CD1c-positive myeloid dendritic cell (primary cell): ENCODE measurements around the gene FGF3.
A peak's percentile ranks its signal among the peaks of the same experiment; 100 is the strongest.

ENCODE experiments used
- DNase-seq: peaks from one replicate; pipeline ENCODE4 v3.0.0-alpha.2; 2016; ENCODE audit errors: extremely low spot score

The FGF3 gene

DNA sequence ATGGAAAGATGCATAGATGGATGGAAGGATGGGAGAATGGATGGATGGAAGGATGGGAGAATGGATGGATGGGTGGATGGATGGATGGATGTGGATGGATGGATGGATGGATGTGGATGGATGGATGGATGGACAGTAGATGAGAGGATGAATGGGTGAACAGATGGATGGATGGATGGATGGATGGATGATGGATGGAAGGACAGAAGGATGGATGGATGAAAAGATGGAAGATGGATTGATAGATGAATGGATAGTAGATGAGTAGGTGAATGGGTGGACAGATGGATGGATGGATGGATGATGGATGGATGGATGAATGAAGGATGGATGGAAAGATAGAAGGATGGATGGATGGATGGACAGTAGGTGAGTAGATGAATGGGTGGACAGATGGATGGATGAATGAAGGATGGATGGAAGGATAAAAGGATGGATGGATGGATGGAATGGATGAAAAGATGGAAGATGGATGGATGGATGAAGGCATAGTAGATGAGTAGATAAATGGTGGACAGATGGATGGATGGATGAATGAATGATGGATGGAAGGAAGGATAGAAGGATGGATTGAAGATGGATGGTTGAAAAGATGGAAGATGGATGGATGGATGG lies 15.5 kb downstream of the FGF3 start:
- DNase-seq = no peak

GRCh38 chr11:69803022-69803421 lies 16.2 kb downstream of the FGF3 start:
- DNase-seq = no peak

DNA sequence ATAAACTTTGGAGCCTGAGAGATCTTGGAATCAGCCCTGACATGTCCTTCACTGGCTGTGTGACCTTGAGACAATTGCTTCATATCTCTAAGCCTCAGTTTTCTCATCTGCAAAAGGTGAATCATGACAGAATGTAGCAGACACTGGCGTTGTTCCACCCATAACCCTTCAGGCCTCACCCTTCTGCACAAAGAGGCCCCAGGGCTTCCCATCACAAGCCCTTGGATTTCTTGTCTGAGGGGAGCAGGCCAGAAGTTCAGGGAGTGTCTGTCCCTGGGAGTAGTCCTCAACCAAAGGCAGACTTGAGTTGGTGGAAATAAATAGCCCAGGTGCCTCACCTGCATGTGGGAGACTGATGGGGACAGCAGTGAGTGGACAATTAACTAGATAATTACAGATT lies 16.6 kb downstream of the FGF3 start:
- DNase-seq = no peak

GRCh38 chr11:69801513-69802335 lies 17.5 kb downstream of the FGF3 start:
- no peak for DNase-seq

DNA sequence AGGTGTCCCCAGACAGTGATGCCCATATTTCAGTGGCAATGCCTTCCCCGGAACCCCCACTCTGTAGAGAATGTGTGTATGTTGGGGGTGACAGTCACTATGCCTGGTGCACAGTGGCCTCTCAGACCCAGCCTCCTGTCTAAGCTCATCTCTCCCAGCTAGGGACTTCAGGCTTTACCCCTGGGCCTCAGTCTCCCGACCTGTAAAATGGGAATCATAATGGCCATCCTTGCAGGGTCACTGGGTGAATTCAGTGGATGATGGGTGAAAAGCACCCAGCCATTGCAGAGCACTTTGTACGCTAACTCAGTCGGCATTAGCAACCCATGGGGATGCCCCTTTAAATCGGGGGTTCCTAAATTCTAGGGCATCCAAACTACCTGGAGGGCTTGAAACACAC lies 18.9 kb downstream of the FGF3 start:
- DNase-seq = no peak

DNA sequence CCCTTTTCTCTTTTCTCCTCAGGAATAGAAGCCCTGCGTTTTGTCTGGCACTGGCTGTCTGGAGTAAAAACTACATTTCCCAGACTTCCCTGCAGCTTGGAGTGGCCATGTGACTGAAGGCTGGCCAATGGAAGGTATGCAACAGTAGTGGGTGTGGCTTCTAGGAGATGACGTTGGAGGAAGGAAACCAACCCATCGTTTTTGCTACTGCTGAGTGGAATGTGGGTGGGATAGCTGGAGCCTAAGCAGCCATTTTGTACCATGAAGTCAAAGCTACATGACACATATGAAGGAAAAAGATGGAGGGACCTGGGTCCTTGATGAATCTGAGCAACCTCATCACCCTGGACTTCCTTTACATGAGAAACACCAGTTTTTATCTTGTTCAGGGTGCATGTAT lies 19.6 kb downstream of the FGF3 start:
- peak; percentile 1 for DNase-seq

- no peak for DNase-seq
These were observed 20.1 kb downstream of the FGF3 start for GRCh38 chr11:69799097-69799496.

DNA sequence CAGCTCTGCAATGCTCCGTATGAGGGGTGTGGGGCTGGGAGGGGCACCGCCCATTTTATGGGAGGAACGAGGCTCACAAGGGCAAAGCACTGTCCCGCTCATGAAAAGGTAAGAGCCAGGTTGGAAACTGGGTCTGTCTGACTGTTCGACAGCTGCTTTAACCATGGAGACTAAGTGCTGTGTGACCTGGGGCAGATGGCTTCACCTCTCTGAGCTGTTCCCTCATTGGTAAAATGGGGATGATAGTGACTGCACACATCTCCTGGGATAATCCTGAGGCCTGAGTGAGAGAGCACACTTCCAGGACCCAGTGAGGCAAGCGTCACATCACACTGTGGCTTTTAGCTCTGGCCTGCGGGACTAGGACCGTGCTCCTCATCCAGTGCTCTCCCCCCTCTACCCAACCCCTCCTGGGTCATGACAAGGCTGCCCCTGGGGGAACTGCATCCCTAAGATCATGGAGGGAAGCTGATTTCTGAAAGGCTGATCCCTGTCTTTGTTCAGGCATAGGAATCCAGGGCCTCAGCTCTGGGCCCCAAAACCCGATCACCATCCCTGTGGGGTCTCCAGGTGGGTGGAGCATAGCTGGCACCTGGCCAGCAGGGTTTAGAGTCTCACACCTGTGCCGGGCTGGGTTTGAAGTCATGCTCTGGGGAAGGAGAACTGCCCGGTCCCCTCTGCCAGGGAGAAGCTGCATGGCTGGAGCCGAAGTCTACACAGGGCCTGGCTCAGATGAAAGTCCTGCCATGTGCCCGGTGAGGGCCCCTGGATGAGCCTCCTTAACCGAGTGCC lies 21.3 kb downstream of the FGF3 start:
- no peak for DNase-seq

- no peak for DNase-seq
These were observed 22.1 kb downstream of the FGF3 start for GRCh38 chr11:69797156-69797555.

GRCh38 chr11:69796063-69796462 lies 23.2 kb downstream of the FGF3 start:
- no peak for DNase-seq

DNA sequence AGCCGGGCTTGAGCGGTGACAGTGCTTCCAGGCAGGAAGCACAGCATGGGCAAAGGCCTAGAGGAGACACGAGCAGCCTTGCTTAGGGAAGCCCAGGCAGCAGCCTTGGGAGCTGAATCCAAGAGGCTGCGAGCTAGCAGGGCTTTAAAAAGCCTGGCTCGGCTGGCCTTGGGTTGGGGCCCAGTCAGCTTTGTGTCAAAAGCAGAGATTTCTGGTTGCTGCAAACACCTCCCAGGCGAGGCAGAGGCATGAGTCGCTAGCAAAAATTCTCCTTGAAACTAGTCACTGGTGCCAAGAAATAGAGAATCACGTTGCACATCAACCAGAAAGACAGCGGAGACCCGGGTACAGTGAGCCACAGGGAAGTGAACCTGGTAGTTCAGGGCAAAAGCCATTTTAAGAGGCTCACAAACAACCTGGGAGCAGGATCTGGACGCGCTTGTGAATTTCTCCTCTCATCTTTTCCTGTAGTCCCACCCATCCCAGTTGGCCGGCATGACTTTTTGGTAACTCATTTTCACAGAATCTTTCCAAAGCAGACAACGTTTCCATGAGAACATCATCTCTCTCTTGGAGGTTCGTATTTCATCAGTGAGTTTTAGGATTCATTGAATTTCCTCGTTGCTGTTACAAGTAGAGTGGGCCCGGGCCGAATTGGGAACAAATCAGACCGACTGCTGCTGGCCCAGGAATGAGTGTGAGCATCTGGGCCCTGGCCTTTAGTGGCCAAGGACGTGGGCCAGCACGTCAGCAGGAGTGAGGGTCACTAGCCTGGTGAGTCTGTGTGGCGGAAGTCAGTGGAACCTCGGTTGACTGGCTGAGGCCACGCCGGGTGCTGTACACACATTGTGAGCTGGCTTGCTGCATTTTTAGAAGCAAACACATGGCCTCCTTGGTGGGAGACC lies 27.7 kb downstream of the FGF3 start:
- no peak for DNase-seq

DNA sequence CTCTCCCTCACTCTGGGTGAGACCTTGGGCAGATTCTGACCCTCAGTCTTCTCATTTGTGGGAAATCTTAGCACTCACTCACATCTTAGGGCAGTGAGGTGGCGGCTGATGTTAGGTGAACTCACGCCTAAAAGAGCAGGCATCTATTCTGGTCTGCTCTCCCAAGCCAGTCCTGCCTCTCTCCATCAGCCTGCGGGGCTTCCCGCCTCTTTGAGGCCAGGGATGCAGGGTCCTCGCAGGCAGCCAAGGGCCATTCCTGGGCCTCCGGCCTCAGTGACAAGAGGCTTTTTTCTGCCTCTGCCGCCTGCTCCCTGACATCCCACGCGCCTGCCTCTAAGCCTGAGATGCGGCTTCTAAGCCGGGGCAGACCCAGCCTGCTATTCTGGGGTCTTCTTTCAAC lies 30.3 kb downstream of the FGF3 start:
- DNase-seq = no peak

GRCh38 chr11:69787906-69788305 lies 31.3 kb downstream of the FGF3 start:
- DNase-seq = no peak

GRCh38 chr11:69787457-69787856 lies 31.8 kb downstream of the FGF3 start:
- DNase-seq = no peak

- DNase-seq = no peak
These were observed 38.0 kb downstream of the FGF3 start for GRCh38 chr11:69781241-69781640.

DNA sequence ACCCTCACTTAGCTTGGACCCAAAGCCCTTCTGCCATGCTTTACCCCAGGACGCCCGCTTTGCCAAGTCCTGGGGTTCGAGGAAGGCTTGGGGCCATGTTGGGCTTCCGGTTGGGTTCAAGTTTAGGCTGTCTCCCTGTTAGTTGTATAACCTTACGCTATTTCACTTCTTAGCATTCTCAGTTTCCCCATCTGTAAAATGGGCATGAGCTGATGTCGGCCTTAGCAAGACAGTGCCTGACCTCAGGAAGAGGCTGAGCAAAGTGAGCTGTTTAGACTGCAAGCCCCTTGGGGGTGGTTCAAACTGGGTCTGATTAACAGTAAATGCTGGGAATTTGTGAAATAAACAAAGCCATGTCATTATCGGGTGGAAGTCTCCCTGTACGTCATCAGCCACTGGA lies 40.8 kb downstream of the FGF3 start:
- no peak for DNase-seq

DNA sequence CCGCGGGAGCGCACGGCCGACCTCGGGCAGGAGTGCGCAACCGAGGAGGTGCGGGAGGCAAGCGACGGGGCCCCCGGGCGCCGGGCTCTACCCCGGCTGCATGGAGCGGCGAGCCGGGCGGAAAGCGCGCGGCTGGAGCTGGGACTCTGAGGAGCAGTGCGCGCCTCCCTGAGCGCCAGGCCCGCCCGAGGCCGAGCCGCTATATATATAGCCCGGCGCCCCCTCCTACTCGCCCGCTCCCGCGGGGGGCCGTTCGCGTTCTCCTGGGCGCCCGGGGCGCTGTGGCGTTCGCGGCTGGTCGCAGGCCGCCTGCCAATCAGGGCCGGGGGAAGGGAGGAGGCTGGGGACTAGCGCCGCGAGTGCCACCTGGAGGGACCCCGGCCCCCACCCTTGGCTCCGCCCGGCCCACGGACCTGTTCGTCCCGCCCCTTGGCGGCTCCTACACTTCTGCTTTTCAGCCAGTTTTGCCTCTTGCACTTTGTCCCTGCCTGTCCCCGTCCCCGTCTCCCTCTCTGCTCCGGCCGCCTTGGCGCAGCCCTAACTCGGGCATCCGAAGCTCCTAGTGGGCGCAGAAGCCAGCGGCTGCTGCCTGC lies 44.0 kb downstream of the FGF3 start, which contains the start of gene FGF4:
TSS of gene FGF4 (minus strand) at position 179 of the 593 bp plus-strand sequence. CDS start 257 bp downstream, outside the sequence.
- DNase-seq = no peak

DNA sequence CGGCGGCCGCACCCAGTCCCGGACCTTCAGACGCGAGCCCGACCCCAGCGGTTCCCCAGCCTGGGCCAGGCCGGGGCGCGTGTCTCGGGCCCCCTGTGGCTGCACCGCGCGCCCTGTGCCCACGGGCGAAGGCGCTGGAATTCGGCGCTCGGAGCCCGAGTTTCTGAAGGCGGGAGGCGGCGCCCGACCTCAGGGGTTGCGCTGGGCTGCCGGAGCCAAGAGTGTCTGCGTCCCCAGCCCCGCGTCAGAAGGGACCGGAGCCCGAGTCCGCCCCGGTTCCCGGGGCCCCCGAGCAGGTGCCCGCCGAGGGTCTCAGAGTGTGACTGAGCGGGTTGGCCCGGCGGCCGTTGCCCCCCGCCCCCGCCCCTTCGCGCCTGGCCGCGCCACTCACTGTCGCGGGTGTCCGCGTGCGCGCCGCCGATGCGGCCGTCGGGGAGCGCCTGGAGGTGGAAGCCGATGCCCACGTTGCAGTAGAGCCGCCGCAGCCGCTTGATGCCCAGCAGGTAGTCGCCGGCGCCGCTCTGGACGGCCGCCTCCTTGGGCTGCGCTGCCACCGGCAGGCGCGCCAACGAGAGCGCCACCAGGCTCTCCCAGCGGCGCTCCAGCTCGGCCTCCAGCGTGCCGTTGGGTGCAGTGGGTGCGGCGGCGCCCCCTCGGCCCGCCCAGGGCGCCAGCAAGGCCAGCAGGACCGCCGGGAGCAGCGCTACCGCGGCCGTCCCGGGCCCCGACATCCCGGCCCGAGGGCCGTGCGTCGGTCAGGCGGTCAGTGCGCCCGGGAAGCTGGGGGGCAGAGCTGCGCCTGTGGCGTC lies 44.7 kb downstream of the FGF3 start:
- DNase-seq = no peak

GRCh38 chr11:69773626-69774353 lies 45.4 kb downstream of the FGF3 start:
- no peak for DNase-seq

GRCh38 chr11:69771466-69771865 lies 47.8 kb downstream of the FGF3 start:
- DNase-seq = no peak
